GM21717 (cell line): ENCODE data around the gene CIAO2B.
A peak's percentile ranks its signal among the peaks of the same experiment; 100 is the strongest.
"Not testable (repeated sequence)": the region's sequence is repeated elsewhere in the genome, so short reads cannot be mapped to it uniquely, and the experiment has no call there.

Experiments
- ATAC-seq: cut with Tn5 transposase; IDR thresholded peaks from one replicate; pipeline ENCODE4 v1.9.1; 2021; ENCODE audit warnings: mild to moderate bottlenecking, moderate library complexity; ENCODE audit not compliant: unreplicated experiment

Gene CIAO2B

DNA sequence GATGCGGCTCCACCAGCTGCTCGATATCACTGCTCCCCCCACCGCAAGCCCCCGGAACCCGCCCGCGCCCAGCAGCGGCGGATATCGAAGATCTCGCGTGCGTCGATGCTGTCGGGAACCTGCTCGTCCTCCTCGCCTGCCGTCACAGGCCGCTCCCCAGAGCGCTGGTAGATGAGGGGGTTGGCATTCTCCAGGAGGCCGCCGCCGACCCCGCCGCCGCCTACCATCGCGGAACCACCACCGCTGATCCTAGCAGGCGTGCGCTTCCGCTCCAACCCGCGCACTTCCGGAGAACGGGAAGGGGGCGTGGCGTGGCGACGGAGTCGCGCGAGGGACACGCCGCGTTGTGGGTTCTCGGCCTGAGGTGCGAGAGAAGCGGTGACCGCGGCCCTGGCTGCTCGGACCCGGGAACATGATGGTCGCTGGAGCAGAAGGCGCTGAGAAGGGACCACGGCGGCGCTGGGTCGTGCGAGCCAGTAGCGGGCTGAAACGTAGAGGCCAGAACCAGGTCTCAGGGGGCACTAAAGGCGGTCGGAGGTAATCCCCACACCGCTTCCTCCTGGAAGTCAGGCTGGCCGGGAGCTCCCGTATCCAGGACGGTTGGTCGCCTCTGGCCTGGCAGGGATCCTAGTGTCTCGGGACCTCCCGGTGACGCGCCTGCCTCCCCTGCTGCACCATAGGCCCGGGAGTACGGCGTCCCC lies at the start of gene CIAO2B:
Gene CIAO2B (minus strand): TSS at position 265 of the 701 bp plus-strand sequence. CDS start 38 bp downstream, at position 227.
- peak; percentile 56 for ATAC-seq

DNA sequence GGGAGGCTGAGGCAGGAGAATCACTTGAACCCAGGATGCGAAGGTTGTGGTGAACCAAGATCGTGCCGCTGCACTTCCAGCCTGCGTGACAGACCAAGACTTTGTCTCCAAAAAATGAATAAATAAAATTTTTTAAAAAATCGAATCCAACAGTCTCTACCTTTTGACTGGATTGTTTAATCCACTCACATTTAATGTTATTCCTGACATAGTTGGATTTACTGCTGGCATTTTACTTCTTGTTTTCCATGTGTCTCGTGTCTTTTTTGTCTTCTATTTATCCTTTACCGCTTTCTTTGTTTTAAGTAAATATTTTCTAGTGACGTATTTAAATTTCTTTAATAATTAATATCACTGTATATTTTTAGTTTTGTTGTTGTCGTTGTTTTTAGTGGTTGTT lies 48.8 kb upstream of the CIAO2B start:
- no peak for ATAC-seq

- no peak for ATAC-seq
Measured at GRCh38 chr16:66979011-66979717, 45.0 kb upstream of the CIAO2B start.

DNA sequence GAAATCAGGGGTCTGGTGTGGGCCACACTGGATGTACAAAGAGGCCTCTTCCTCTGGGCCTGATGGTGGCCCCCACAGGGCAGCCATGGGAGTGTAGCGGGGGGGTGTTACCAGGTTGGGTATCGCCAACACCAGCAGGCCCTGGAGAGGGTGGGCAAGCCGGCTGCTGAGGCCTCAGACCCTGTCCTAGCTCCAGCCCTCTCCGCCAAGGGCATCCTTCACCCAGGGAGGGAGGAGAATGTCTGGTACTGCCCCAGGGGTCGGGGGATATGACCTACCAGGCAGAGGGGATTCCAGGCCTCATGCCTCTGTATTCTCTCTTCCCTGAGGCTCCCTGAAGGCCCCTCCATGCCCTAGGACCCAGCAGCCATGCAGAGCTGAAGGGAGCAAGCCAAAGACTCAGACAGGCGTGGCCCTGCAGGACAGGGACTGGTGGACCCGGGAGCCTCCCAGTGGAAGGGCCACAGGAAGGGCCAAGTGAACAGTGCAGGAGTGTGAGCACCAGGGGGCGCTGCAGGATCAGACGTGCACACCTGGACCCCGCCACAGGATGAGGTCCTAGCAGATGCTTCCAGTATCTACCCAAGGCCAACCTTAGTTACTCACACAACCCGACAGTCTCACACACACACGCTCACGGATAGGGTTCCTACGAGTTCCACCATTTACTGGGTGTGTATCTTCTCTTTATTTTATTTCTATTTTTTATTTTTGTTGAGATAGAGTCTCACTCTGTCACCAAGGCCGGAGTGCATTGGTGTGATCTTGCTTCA lies 43.3 kb upstream of the CIAO2B start:
- peak; percentile 68 for ATAC-seq

DNA sequence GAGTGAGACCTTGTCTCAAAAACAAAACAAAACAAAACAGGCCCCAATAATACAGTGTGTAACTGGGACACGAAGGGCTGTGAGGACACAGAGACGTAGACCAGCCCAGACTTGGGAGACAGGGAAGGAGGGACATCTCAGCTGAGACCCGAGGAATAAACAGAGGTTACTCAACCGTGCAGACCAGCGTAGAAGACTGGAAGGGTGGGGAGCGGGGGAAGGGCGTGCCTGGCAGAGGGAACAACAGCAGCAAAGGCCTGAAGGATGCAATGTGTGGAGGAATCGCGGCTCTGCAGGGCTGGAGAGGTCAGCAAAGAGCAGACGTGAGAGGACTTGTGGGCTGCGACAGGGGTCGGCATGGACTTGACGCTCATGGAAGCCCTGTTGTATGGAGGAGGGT lies 42.5 kb upstream of the CIAO2B start:
- no peak for ATAC-seq

GRCh38 chr16:66975302-66975893 lies 41.2 kb upstream of the CIAO2B start:
- no peak for ATAC-seq

GRCh38 chr16:66974932-66975246 lies 40.7 kb upstream of the CIAO2B start:
- ATAC-seq, result not testable (repeated sequence)

GRCh38 chr16:66974156-66974931 lies 40.1 kb upstream of the CIAO2B start:
- ATAC-seq, result not testable (repeated sequence)

DNA sequence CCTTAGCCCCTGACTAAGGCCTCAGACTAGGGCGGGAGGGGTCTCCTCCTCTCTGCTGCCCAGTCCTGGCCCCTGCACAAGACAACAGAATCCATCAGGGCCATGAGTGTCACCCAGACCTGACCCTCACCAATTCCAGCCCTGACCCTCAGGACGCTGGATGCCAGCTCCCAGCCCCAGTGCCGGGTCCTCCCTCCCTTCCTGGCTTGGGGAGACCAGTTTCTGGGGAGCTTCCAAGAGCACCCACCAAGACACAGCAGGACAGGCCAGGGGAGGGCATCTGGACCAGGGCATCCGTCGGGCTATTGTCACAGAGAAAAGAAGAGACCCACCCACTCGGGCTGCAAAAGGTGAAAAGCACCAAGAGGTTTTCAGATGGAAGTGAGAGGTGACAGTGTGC lies 39.5 kb upstream of the CIAO2B start:
- ATAC-seq, result no peak

DNA sequence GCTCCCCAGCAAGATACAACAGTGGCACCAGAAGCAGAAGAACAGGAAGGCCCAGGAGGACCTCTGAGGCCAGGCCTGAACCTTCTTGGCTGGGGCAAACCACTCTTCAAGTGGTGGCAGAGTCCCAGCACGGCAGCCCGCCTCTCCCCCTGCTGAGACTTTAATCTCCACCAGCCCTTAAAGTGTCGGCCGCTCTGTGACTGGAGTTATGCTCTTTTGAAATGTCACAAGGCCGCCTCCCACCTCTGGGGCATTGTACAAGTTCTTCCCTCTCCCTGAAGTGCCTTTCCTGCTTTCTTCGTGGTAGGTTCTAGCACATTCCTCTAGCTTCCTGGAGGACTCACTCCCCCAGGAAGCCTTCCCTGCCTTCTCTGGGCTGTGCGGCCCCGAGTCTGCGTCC lies 38.8 kb upstream of the CIAO2B start:
- no peak for ATAC-seq

- no peak for ATAC-seq
Measured at GRCh38 chr16:66970775-66971720, 36.8 kb upstream of the CIAO2B start.

DNA sequence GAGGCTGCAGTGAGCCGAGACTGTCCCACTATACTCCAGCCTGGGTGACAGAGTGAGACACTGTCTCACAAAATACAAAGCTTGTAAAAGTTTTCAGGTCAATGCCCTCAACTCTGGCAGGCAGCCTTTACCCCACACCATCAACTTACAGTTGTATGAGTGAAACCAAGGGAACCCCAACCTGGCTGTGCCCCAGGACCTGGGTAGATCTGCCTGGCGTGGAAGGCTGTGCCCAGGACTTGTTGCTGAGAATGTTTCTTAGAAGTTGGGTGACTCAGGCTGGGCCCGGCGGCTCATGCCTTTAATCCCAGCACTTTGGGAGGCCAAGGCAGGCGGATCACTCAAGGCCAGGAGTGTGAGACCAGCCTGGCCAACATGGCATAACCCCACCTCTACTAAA lies 34.6 kb upstream of the CIAO2B start:
- no peak for ATAC-seq

DNA sequence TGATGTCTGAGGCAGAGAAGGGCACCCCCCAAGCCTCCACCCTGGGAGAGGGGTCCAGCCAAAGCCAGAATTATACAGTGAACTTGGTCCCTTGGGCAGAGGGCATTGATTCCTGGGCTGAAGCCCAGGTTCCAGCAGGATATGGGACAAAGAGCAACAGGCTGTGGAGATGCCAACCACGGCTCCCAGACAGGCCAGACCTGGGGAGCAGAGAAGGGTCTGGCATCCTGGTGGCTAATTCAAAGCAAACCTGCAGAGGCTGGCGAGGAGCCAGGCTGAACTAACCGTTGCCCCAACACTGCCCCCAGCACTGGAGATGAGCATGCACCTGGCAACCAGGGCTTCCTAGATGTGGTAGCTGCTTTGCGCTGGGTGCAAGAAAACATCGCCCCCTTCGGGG lies 29.8 kb upstream of the CIAO2B start:
- ATAC-seq, result no peak

GRCh38 chr16:66961914-66962313 lies 27.7 kb upstream of the CIAO2B start:
- no peak for ATAC-seq

GRCh38 chr16:66961065-66961744 lies 27.0 kb upstream of the CIAO2B start, which contains the start of gene CES3:
CES3 (plus strand) TSS chr16:66961266; CDS start chr16:66961308, 42 bp downstream.
- peak; percentile 69 for ATAC-seq

GRCh38 chr16:66960270-66960669 lies 26.1 kb upstream of the CIAO2B start:
- ATAC-seq, result no peak

DNA sequence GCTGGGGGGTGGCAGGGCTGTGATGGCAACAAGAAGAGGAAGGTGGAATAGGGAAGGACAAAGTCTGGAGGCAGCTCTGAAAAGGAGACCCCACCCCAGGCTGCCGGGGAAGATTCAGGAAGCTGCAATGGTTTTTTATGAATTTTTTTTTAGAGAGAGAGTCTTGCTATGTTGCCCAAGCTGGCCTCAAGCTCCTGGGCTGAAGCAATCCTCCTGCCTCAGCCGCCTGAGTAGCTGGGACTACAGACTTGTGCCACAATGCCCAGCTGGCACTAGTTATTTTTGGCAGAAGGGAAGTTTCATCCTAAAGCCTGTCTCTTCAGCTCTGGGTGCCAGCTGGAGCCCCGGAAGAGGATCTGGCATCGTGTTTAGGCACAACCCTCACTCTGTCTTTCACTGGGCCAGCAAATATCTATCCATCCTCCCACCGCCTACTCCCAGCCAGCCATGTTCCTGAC lies 25.5 kb upstream of the CIAO2B start:
- no peak for ATAC-seq

- ATAC-seq, result no peak
Measured at GRCh38 chr16:66958857-66959703, 24.9 kb upstream of the CIAO2B start.
